ENCODE data around the gene FAM227A.
"Not testable (repeated sequence)": the region's sequence is repeated elsewhere in the genome, so short reads cannot be mapped to it uniquely, and the experiment has no call there.

Gene FAM227A

DNA sequence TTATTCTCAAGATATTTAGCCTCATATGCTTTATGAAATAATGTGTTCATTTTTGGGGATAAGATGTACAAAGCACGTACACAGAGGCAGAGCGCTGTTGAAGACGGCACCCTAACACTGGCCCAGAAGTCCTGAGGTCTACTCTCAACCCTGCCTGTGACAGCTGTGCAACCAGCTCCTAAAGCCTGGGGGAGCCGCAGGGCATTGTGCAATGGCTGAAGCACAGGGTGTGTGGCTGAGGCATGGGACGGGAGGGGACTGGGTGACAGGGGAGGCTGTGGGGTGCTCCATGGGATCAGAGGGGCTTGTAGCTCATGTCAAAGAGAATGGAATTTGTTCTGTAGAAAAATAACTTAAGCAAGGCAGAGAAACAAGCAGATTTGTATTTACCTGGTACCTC is 27.7 kb downstream of the FAM227A start:
- no peak overlapping the region for H3K4me3 ChIP-seq (replicated peaks; ENCODE audit: low read depth, low read length)
- DNase-seq (ENCODE audit: extremely low read depth, insufficient read length): no peak
- H3K36me3 ChIP-seq (ENCODE audit: control insufficient read depth, insufficient read depth, low read length): no peaks in the 10 kb centered on the region
- H3K27me3 ChIP-seq (replicated peaks; ENCODE audit: control insufficient read depth, insufficient read depth, low read length): no peaks in the 10 kb centered on the region
- TF ChIP-seq CTCF (IDR thresholded peaks at IDR 0.05; ENCODE audit: insufficient read depth, low read length, poor library complexity, severe bottlenecking): no peak

DNA sequence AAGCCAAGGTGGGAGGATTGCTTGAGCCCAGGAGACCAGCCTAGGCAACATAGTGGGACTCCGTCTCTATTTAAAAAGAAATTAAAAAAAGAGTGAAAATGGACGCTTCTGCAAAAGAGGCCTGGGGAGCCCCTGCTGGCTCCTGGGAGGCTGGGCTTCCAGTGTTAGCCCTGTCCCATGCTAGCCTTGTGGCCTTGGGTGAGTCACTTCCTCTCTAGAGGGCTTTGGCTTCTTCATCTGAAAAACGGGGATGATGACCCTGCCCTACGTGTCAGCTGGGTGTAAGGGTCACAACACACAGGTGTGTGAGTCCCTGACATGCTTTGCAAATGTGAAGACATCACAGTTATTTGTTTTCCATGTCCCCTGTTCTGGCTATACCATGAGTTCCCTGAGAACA is 32.8 kb downstream of the FAM227A start:
- no peak for TF ChIP-seq CTCF (IDR thresholded peaks at IDR 0.05; ENCODE audit: insufficient read depth, low read length, poor library complexity, severe bottlenecking)
- H3K27me3 ChIP-seq (replicated peaks; ENCODE audit: control insufficient read depth, insufficient read depth, low read length): no peaks in the 10 kb centered on the region
- H3K36me3 ChIP-seq (ENCODE audit: control insufficient read depth, insufficient read depth, low read length): no peaks in the 10 kb centered on the region
- DNase-seq (ENCODE audit: extremely low read depth, insufficient read length): no peak
- no peak overlapping the region for H3K4me3 ChIP-seq (replicated peaks; ENCODE audit: low read depth, low read length)

GRCh38 chr22:38618682-38619081 is 37.5 kb downstream of the FAM227A start:
- Histone ChIP-seq H3K4me3 (replicated peaks; ENCODE audit: low read depth, low read length) (no peak overlapping the region), H3K27me3 (replicated peaks; ENCODE audit: control insufficient read depth, insufficient read depth, low read length) (no peaks in the 10 kb centered on the region), H3K36me3 (ENCODE audit: control insufficient read depth, insufficient read depth, low read length) (no peaks in the 10 kb centered on the region)
- no peak for TF ChIP-seq CTCF (IDR thresholded peaks at IDR 0.05; ENCODE audit: insufficient read depth, low read length, poor library complexity, severe bottlenecking)
- DNase-seq (ENCODE audit: extremely low read depth, insufficient read length): no peak

DNA sequence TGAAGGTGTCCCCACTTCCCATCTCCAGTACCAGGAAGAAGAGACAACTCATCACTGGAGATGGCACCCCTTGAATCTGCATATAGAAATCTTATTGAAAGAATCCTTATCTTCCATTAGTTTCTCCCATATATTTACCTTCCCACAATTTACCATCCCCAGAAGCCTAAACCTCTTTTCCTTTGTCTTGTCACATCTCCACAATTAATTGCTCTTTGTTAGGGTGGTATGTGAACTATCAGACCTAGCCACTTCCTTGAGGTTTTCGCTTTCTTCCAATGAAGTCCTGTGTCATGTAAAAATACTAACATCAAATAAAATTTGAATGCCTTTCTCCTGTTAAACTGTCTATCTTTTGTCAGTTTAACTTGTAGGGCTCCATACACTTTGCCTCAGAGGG is 37.9 kb downstream of the FAM227A start:
- no peak overlapping the region for H3K4me3 ChIP-seq (replicated peaks; ENCODE audit: low read depth, low read length)
- no peaks in the 10 kb centered on the region for H3K27me3 ChIP-seq (replicated peaks; ENCODE audit: control insufficient read depth, insufficient read depth, low read length)
- H3K36me3 ChIP-seq (ENCODE audit: control insufficient read depth, insufficient read depth, low read length): no peaks in the 10 kb centered on the region
- no peak for DNase-seq (ENCODE audit: extremely low read depth, insufficient read length)
- no peak for TF ChIP-seq CTCF (IDR thresholded peaks at IDR 0.05; ENCODE audit: insufficient read depth, low read length, poor library complexity, severe bottlenecking)

- not testable (repeated sequence) for H3K36me3 ChIP-seq (ENCODE audit: control insufficient read depth, insufficient read depth, low read length); H3K27me3 ChIP-seq (replicated peaks; ENCODE audit: control insufficient read depth, insufficient read depth, low read length); DNase-seq (ENCODE audit: extremely low read depth, insufficient read length); H3K4me3 ChIP-seq (replicated peaks; ENCODE audit: low read depth, low read length)
These were observed 41.2 kb downstream of the FAM227A start for GRCh38 chr22:38615064-38615405.

GRCh38 chr22:38614332-38615063 is 41.7 kb downstream of the FAM227A start:
- TF ChIP-seq CTCF (IDR thresholded peaks at IDR 0.05; ENCODE audit: insufficient read depth, low read length, poor library complexity, severe bottlenecking): no peak
- peak; percentile 30 for DNase-seq (ENCODE audit: extremely low read depth, insufficient read length)

More at GRCh38 chr22:38614332-38615063, 41.7 kb downstream of the FAM227A start:
- Histone ChIP-seq H3K4me3 (replicated peaks; ENCODE audit: low read depth, low read length) (no peak overlapping the region), H3K36me3 (ENCODE audit: control insufficient read depth, insufficient read depth, low read length) (no peaks in the 10 kb centered on the region), H3K27me3 (replicated peaks; ENCODE audit: control insufficient read depth, insufficient read depth, low read length) (no peaks in the 10 kb centered on the region)
